PC-9 (cell line): Measurements from ENCODE around the gene TIAM2.

Source experiments
- EZH2 ChIP-seq: fragments of 200-600 bp; sonication (generic); IDR thresholded peaks from 2 replicates; pipeline ENCODE4 v1.8.0; 2017; ENCODE audit warnings: antibody characterized with exemption, low read depth
- TF ChIP-seq, protein P1 (sequence below): fragments of 200-600 bp; sonication (generic); conservative IDR thresholded peaks from 2 replicates; pipeline ENCODE4 v1.6.1; 2017; ENCODE audit warnings: mixed run types, antibody characterized with exemption, mild to moderate bottlenecking, moderate library complexity

- TF ChIP-seq, protein P1, sequence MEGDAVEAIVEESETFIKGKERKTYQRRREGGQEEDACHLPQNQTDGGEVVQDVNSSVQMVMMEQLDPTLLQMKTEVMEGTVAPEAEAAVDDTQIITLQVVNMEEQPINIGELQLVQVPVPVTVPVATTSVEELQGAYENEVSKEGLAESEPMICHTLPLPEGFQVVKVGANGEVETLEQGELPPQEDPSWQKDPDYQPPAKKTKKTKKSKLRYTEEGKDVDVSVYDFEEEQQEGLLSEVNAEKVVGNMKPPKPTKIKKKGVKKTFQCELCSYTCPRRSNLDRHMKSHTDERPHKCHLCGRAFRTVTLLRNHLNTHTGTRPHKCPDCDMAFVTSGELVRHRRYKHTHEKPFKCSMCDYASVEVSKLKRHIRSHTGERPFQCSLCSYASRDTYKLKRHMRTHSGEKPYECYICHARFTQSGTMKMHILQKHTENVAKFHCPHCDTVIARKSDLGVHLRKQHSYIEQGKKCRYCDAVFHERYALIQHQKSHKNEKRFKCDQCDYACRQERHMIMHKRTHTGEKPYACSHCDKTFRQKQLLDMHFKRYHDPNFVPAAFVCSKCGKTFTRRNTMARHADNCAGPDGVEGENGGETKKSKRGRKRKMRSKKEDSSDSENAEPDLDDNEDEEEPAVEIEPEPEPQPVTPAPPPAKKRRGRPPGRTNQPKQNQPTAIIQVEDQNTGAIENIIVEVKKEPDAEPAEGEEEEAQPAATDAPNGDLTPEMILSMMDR, result no peak
- no peak for TF ChIP-seq EZH2
These were observed 228.7 kb downstream of the TIAM2 start for GRCh38 chr6:155223646-155224451.
